LNCAP (cell line): Measurements from ENCODE around the gene FAM53A.

Source experiments
- TF ChIP-seq, protein P1 (sequence below): fragments of 450-650 bp; IDR thresholded peaks from 2 replicates; pipeline ENCODE4 v1.5.1; 2017; ENCODE audit warnings: mild to moderate bottlenecking

Gene FAM53A

DNA sequence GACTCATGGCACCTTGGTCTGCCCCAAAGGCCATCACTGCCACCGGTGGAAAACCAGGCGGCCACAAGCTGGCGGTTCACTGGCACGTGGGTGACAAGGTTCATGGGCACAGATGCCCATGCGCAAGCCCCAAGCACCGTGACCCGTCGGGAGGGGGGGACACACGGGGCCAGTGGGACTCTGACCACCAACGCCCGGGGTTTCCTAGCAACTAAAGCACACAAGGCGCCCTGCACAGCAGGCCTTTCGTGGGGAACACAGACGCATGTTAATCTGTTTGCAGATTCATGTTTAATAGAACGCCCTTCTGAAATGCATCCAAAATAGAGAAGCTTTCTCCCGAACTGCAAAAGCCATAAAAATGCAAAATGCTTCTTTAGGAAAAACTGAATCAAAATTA is 43.9 kb downstream of the FAM53A start:
- TF ChIP-seq, protein P1, sequence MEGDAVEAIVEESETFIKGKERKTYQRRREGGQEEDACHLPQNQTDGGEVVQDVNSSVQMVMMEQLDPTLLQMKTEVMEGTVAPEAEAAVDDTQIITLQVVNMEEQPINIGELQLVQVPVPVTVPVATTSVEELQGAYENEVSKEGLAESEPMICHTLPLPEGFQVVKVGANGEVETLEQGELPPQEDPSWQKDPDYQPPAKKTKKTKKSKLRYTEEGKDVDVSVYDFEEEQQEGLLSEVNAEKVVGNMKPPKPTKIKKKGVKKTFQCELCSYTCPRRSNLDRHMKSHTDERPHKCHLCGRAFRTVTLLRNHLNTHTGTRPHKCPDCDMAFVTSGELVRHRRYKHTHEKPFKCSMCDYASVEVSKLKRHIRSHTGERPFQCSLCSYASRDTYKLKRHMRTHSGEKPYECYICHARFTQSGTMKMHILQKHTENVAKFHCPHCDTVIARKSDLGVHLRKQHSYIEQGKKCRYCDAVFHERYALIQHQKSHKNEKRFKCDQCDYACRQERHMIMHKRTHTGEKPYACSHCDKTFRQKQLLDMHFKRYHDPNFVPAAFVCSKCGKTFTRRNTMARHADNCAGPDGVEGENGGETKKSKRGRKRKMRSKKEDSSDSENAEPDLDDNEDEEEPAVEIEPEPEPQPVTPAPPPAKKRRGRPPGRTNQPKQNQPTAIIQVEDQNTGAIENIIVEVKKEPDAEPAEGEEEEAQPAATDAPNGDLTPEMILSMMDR: no peak

- TF ChIP-seq, protein P1: no peak
Observed at GRCh38 chr4:1639299-1639868, 44.7 kb downstream of the FAM53A start.

- TF ChIP-seq, protein P1: no peak
Observed at GRCh38 chr4:1638873-1639272, 45.2 kb downstream of the FAM53A start.

DNA sequence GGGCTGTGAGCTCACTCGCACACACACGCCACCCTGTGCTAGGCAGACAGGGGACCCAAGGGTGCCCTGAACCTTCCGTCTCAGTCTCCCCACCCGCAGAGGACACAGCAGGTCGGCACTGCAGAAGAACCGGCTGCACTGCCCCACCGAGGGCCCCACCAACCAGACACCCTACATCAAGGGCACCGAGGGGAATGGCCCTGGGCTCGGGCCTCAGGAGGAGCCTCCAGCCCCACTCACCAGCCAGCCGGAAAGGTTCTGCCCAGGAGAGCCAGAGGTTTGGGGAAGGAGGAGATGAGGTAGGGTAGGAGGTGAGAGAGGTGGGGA is 45.9 kb downstream of the FAM53A start:
- TF ChIP-seq, protein P1: no peak

- TF ChIP-seq, protein P1: no peak
Observed at GRCh38 chr4:1637580-1638271, 46.4 kb downstream of the FAM53A start.

GRCh38 chr4:1636490-1637211 is 47.5 kb downstream of the FAM53A start:
- TF ChIP-seq, protein P1: no peak

- TF ChIP-seq, protein P1: no peak
Observed at GRCh38 chr4:1635464-1635863, 48.6 kb downstream of the FAM53A start.
